ENCODE measurements around the gene PPP1R7. TPM values are rescaled to one million over a fixed set of nuclear protein-coding genes. Genes with fewer than 3 reads are reported as not detected.

PPP1R7 gene
- total RNA-seq, 4 donors from 2014 or later = 58.7 to 74.0 (median 68.8) TPM

DNA sequence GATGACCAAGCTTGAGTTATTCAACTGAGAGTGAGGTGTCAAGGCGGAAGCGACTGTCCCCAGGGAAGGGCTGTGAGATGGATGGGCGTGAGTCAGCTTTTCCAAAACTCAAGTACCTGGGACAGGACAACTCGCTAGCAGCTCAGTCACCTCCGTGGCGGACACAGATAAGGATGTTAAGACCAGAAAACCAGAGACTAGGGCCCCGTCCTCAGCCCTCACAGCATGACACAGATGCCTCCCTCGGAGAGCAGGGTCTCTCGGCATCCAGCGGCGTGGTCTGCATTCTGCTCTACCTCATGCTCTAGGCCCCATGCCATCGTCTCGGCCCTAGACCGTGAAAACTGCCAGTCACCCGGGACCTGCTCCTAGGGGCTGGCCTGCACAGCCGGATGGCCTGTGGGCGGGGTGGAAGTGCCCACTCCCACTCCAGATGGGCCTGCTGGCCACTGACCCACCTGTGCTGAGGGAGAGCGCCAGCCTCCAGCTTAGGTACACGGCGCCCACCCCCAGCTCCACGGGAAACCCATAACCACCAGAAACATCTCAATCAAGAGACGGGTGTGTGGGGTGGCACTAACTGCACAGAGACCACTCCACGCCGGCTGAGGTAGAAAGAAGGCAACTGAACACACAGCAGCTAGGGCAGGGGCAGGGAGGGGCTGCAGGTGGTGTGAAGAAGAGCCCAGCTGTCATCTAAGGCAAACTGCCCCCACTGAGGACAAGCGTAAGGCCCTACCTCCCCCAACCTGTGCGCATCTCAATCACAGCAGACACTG lies 78.0 kb downstream of the PPP1R7 start:
- peaks cover 60 to 67% of the 10 kb centered on the region in 2 donors for H3K36me3 ChIP-seq
- DNase-seq = no peak

GRCh38 chr2:241228860-241229516 lies 78.7 kb downstream of the PPP1R7 start:
- no peaks in the 10 kb centered on the region for H3K4me1 ChIP-seq
- H3K27ac ChIP-seq = no peak overlapping the region
- H3K36me3 ChIP-seq = peaks cover 68 to 75% of the 10 kb centered on the region in 2 donors
- DNase-seq = no peak
- 82 to 84% methylated on average over 16 to 20 of the region's 20 CpGs for WGBS, 2 donors
- H3K9me3 ChIP-seq = no peaks in the 10 kb centered on the region
- intact Hi-C loops (cut with DNase I) = no loop called here
- H3K27me3 ChIP-seq = no peaks in the 10 kb centered on the region
- no peak for TF ChIP-seq POLR2A (IDR thresholded peaks at IDR 0.05)
- TF ChIP-seq, protein P1, sequence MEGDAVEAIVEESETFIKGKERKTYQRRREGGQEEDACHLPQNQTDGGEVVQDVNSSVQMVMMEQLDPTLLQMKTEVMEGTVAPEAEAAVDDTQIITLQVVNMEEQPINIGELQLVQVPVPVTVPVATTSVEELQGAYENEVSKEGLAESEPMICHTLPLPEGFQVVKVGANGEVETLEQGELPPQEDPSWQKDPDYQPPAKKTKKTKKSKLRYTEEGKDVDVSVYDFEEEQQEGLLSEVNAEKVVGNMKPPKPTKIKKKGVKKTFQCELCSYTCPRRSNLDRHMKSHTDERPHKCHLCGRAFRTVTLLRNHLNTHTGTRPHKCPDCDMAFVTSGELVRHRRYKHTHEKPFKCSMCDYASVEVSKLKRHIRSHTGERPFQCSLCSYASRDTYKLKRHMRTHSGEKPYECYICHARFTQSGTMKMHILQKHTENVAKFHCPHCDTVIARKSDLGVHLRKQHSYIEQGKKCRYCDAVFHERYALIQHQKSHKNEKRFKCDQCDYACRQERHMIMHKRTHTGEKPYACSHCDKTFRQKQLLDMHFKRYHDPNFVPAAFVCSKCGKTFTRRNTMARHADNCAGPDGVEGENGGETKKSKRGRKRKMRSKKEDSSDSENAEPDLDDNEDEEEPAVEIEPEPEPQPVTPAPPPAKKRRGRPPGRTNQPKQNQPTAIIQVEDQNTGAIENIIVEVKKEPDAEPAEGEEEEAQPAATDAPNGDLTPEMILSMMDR (IDR thresholded peaks at IDR 0.05) = no peak
- no peak overlapping the region for H3K4me3 ChIP-seq (replicated peaks in 1 of 3)

More for the DNA sequence above, 78.0 kb downstream of the PPP1R7 start:
- Histone ChIP-seq H3K9me3 (no peaks in the 10 kb centered on the region), H3K27me3 (no peaks in the 10 kb centered on the region), H3K4me1 (no peaks in the 10 kb centered on the region), H3K4me3 (replicated peaks in 1 of 3) (no peak overlapping the region), H3K27ac (no peak overlapping the region)
- WGBS, 2 donors = 92 to 97% methylated on average over 22 to 25 of the region's 26 CpGs
- intact Hi-C loops (cut with DNase I) = no loop called here
- TF ChIP-seq, protein P1 (IDR thresholded peaks at IDR 0.05) = no peak
- no peak for TF ChIP-seq POLR2A (IDR thresholded peaks at IDR 0.05)

- Histone ChIP-seq H3K36me3 (peaks cover 75 to 83% of the 10 kb centered on the region in 2 donors), H3K4me1 (no peaks in the 10 kb centered on the region), H3K9me3 (no peaks in the 10 kb centered on the region), H3K27ac (no peak overlapping the region), H3K4me3 (replicated peaks in 1 of 3) (no peak overlapping the region), H3K27me3 (no peaks in the 10 kb centered on the region)
- DNase-seq = no peak
- TF ChIP-seq, protein P1 (IDR thresholded peaks at IDR 0.05) = no peak
- no peak for TF ChIP-seq POLR2A (IDR thresholded peaks at IDR 0.05)
- WGBS, 2 donors = 90 to 93% methylated on average over 21 to 25 of the region's 29 CpGs
- intact Hi-C loops (cut with DNase I) = no loop called here
These were observed 79.5 kb downstream of the PPP1R7 start for GRCh38 chr2:241229563-241230401.

- peak; percentile 19 to 31 for DNase-seq
- Histone ChIP-seq H3K27me3 (no peaks in the 10 kb centered on the region), H3K36me3 (peaks cover 82 to 89% of the 10 kb centered on the region in 2 donors), H3K4me1 (no peaks in the 10 kb centered on the region), H3K4me3 (replicated peaks in 1 of 3) (no peak overlapping the region), H3K9me3 (no peaks in the 10 kb centered on the region), H3K27ac (no peak overlapping the region)
- intact Hi-C loops (cut with DNase I) = no loop called here
- TF ChIP-seq, protein P1 (IDR thresholded peaks at IDR 0.05) = no peak
- TF ChIP-seq POLR2A (IDR thresholded peaks at IDR 0.05) = no peak
- 85 to 93% methylated on average over 19 of the region's 19 CpGs for WGBS, 2 donors
These were observed 80.2 kb downstream of the PPP1R7 start for GRCh38 chr2:241230435-241230834.
